Measurements from ENCODE around the gene EMSY.

DNA sequence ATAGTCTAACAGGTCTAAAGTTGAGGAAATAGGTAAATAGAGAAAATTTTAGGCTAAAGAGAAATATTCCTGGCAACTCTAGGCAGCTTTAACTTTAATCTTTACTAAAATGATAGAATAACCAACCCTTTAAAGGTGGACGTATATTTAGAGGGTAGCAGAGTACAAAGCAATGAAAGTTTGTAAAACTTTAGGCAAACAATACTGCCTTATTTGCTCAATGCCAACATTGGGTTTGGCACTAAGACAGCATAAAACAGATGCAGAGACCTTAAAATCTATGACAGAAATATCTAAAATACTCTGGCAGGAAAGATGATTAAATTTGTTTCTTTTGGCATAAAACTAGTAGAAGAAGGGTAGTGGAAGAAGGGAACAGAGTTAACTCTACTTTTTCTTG is 70.7 kb downstream of the EMSY start:
- TF ChIP-seq CBX8 (IDR thresholded peaks at IDR 0.05; ENCODE audit: borderline replicate concordance, low read depth, low read length), result no peak
- no peak for TF ChIP-seq MAFK (IDR thresholded peaks at IDR 0.05; ENCODE audit: low read depth, low read length)
